ENCODE data around the gene LSM4. TPM values are rescaled to one million over a fixed set of nuclear protein-coding genes. Genes with fewer than 3 reads are reported as not detected.
A peak's percentile ranks its signal among the peaks of the same experiment; 100 is the strongest.
"Not testable (repeated sequence)": the region's sequence is repeated elsewhere in the genome, so short reads cannot be mapped to it uniquely, and the experiment has no call there.

The LSM4 gene
- 95.5 TPM for polyA plus RNA-seq (2013, experiment 1 of 2; ENCODE audit: insufficient read length)
- polyA plus RNA-seq (2013, experiment 2 of 2; ENCODE audit: insufficient read length): 89.5 TPM

GRCh38 chr19:18322759-18323460, at the start of gene LSM4:
Gene LSM4 (minus strand): TSS chr19:18323076. CDS start chr19:18323020, 56 bp downstream.
- peak; percentile 97 for DNase-seq

DNA sequence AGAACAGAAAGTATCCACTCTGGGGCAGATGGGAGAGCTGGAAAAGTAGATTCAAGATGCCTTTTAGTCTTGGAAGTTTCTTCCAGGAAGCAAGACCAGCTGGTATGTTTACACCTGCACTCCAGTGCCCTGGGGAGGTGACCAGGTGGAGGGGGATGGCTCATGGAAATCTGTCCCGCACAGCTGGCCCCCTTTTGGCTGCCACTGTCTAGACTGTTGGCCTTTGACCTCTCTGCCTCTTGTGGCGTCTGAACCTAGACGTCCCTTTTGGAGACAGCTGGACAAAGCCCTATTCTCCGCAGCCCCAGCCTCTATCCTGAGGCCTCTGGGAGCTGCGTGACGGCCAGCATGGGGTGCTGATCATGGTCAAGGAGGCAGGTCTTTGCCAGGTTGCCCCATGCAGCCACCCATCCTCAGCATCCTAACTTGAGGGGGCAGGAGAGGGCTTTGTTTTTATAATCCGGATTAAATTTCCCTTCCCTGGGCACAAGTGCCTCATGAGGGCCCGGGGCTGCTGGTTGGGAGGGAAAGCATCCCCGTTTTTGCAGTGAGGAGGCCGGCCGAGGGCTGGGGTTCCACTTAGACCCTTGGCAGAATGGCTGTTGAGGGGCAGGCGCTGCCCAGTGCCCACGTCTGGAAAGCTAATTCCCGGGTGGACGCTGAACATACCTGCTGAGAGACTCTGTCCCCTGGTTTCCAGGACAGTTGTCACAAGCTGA, 45.8 kb upstream of the LSM4 start:
- no peak for DNase-seq

DNA sequence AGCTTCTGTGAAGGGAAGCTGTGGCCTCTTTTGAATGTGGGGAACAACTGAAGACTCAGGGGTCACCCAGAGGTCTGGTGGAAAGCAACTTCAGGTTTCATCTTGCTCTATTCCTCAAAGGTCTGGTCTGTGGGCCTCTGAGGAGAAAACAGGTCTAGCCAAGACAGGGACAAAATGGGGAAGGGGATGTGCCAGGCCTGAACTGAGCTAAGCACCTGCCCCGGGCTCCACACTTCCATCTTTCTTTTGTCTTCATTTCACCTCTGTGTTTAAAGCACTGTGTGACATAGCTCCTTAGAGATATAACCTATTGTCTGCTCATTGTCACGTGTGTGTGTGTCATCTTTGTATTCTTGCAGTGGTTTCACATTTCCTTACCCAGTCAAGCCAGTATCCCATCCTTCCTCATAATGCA, 43.2 kb upstream of the LSM4 start:
- DNase-seq: no peak

DNA sequence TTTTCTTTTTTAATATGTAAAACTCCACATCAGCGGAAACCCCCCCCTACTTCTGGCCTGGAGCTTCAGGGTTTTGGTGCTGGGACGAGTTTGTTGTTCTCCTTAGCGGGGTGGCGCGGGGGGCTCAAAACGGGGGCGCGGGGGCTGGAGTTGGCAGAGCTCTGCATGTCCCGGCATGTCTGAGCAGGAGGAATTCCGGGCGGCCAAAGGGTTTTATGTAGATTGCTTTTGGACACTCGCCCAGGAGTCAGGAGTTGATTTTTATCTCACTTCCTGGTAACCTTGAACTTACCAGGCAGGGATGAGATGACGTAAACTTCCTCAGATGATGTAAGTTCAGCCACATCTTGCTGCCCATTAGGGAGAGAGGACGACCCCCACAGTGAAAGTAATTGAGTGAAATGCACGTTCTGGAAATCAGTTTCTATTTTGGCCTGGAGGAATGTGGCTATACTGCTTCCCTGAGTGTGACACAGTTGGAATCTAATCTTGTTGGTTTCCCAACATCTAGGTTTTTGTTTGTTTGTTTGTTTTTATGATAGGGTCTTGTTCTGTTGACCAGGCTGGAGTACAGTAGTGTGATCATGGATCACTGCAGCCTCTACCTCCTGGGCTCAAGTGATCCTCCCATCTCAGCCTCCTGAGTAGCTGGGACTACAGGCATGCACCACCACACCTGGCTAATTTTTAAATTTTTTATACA, 42.1 kb upstream of the LSM4 start:
- DNase-seq: peak; percentile 99

DNA sequence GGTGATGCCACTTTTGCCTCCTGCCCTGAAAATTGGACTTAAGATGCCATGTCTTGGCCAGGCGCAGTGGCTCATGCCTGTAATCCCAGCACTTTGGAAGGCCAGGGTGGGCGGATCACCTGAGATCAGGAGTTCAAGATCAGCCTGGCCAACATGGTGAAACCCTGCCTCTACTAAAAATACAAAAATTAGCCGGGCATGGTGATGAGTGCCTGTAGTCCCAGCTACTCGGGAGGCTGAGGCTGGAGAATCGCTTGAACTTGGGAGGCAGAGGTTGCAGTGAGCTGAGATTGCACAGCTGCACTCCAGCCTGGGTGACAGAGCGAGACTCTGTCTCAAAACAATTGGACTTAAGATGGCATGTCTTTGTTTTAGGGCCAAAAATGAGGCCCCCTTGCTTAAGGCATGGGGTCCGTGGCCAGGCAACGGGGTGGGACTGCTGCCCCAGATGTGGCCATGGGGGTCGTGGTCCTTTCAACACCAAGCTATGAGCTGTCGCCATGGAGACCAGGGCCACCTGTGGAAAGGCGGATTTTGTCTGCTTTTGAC, 41.5 kb upstream of the LSM4 start:
- not testable (repeated sequence) for DNase-seq

DNA sequence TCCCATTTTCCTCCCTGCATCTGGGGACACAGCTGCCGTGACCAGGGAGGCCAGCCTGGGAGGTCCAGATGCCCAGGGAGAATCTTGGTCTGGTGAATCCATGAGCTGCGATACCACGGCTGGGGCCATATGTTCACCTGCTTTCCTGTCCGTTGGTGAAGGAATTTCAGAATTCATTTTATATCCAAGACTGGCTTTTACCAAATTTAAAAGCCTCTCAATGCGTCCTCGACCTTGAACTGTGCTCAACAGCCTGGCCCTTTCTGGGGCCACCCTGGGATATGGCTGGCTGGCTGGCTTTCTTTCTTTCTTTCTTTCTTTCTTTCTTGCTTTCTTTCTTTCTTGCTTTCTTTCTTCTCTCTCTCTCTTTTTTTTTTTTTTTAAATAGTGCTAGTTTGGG, 40.9 kb upstream of the LSM4 start:
- no peak for DNase-seq

- DNase-seq: no peak
Measured at GRCh38 chr19:18362934-18363542, 40.2 kb upstream of the LSM4 start.

DNA sequence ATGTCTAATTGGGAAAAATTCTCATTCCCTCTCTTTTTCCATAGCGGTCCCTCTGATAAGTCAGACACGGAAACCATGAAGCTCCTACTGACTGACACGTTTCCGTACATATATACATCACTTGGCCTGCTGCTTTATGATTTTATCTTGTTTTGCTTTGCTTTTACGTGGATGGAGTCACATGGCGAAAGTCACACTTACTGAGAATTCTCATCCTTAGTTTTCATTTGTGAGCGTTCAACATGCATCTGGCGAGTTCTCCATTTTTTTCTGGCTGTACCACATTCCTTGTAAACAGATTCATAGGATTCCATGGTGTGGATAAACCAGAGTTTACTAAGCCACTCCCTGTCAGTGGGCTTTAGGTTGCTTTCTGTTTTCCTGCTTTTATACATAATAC, 38.8 kb upstream of the LSM4 start:
- DNase-seq: no peak

DNA sequence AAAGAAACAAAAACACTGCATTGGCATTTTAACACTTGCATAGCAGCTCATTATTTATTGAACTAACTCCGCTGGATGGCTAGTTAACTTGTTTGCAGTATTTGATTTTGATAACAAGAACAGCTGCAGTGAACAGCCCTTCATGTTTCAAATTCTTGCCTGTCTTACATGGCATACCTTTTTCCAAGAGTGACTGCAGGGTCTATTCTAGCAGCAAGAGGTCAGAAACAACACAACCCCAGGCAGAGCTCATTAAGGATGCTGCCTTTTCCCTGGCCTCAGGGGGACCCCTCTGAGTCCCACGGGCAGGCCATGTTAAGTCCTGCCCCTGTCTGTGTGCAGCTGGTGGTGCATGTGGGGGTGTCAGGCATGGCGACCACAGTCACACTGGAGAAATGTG, 34.2 kb upstream of the LSM4 start:
- no peak for DNase-seq

GRCh38 chr19:18354743-18355142, 31.9 kb upstream of the LSM4 start:
- not testable (repeated sequence) for DNase-seq

DNA sequence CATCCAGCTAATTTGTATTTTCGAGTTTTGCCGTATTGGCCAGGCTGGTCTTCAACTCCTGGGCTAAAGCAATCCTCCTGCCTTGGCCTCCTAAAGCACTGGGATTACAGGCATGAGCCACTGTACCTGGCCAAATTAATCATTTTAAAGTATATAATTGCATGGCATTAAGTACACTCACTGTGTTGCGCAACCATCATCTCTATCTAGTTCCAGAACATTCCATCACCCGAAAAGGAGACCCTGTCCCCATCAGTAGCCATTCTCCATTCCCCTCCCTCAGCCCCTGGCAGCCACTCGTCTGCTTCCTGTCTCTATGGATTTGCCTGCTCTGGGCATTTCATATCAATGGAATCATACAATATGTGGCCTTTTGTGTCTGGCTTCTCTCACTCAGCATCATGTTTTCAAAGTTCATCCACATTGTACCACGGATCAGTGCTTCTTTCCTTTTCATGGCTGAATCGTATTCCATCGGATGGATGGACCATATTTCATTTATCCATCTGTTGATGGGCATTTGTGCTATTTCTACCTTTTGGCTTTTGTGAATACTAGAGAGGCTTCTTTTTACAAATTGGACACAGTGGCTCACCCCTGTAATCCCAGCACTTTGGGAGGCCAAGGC, 30.6 kb upstream of the LSM4 start:
- DNase-seq: no peak

GRCh38 chr19:18351544-18351943, 28.7 kb upstream of the LSM4 start:
- DNase-seq: no peak

DNA sequence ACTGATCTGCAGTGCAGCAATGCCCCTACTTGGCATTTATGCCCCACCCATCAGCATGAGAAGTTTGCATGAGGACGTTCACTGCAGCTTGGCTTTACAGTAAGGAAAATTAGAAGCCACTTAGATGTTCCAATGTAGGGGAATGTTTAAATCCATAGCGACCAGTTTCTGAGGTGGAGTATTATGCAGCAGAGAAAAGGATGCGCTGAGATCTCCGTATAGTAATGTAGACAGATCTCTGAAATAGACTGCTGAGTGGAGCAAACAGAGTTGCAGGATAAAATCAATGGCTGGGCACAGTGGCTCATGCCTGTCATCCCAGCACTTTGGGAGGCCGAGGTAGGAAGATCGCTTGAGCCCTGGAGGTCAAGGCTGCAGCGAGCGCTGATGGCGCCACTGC, 27.6 kb upstream of the LSM4 start:
- no peak for DNase-seq

DNA sequence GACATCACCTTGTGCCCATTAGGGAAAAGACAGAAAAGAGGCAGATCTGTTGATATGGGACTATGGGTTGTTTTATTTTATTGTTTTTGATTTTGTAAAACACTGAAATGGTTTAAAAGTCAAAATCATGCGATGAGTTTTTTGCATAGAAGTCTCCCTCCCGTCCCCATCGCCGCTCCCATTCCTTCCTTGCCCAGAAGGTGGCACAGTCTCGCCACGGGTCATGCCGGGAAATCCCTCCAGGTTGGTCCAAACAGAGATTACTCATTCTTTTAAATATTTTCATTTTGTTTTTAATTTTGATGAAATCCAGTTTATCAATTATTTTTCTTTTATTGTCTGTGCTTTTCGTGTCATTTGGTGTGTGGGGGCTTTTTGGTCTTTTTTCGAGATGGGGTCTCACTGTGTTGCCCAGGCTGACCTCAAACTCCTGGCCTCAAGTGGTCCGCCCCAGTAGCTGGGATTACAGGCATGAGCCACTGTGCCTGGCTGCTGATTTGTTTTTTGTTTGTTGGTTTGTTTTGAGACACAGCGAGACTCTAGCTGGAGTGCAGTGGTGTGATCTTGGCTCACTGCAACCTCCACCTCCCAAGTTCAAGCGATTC, 26.8 kb upstream of the LSM4 start:
- DNase-seq: peak; percentile 59

- DNase-seq: not testable (repeated sequence)
Measured at GRCh38 chr19:18348818-18349339, 26.0 kb upstream of the LSM4 start.

DNA sequence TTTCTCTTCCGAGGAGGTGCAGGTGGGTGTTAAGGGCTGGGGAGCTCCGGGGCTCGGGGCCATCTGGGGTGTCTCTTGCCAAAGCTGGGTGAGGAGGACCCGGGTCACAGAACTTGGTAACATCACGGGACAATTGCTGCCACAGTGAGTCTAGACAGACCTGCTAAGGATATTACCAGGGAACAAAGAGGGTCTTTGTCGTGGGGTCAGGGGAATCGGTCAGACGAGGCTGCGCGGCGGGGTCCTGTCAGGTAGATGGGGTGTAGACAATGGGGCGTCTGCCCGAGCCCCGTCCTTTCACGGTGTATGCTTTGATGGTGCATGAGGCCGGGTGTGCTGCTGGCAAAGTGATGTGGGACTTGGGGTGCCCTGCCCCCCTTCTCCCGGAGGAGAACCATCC, 25.3 kb upstream of the LSM4 start:
- no peak for DNase-seq

- no peak for DNase-seq
Measured at GRCh38 chr19:18346091-18346490, 23.2 kb upstream of the LSM4 start.

- DNase-seq: no peak
Measured at GRCh38 chr19:18345296-18345695, 22.4 kb upstream of the LSM4 start.

GRCh38 chr19:18344582-18344950, 21.7 kb upstream of the LSM4 start:
- DNase-seq: no peak

DNA sequence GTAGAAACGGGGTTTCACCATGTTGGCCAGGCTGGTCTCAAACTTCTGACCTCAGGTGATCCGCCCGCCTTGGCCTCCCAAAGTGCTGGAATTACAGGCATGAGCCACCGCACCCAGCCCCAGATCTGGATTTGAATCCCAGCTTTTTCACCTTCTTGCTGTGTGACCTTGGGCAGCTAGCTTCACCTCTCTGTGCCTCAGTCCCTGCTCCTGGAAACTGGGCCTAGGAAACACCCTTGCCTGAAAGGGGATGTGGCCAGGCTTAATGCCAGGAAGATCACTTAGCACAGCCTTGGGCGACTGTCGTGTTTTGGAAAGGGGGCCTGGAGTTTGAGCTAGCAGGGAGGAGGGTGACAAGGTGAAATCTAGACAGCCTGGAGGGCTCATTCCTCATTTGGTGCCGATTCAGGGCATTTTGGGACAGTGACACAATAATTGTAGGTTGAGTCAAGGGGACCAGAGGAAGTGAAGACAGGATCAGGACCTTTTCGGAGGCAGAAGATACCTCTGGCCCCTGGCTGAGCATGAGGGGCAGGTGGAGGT, 19.3 kb upstream of the LSM4 start:
- DNase-seq: no peak
